Activated naive CD8-positive, alpha-beta T cell treated with anti-CD3 and anti-CD28 coated beads, Interleukin-2, amount 50 U/mL, for 24 hours (primary cell): ENCODE data around the gene SND1.

Source experiments
- ATAC-seq: fragments of 150-1000 bp; cut with Tn5 transposase; one replicate; pipeline ENCODE4 v1.10.0; 2021
- DNase-seq: peaks from one replicate; pipeline ENCODE4 v3.0.0; 2021
- H3K27ac Mint-ChIP-seq: one replicate; pipeline ENCODE4 v1.8.0; 2021; ENCODE audit warnings: mild to moderate bottlenecking, mixed read lengths
- H3K27me3 Mint-ChIP-seq: one replicate; pipeline ENCODE4 v1.8.0; 2021; ENCODE audit warnings: mixed read lengths
- H3K36me3 Mint-ChIP-seq: one replicate; pipeline ENCODE4 v1.8.0; 2021; ENCODE audit warnings: low read depth, mixed read lengths
- H3K4me1 Mint-ChIP-seq: one replicate; pipeline ENCODE4 v1.8.0; 2021; ENCODE audit warnings: mixed read lengths
- H3K4me3 Mint-ChIP-seq: one replicate; pipeline ENCODE4 v1.8.0; 2021; ENCODE audit warnings: mild to moderate bottlenecking, moderate library complexity, mixed read lengths
- H3K9me3 Mint-ChIP-seq: one replicate; pipeline ENCODE4 v1.8.0; 2021; ENCODE audit warnings: mixed read lengths

SND1 gene

GRCh38 chr7:127880454-127880853, 228.5 kb downstream of the SND1 start:
- Mint-ChIP-seq H3K36me3 (peaks cover 16% of the 10 kb centered on the region), H3K4me1 (peaks cover 18% of the 10 kb centered on the region), H3K9me3 (no peaks in the 10 kb centered on the region), H3K4me3 (no peak overlapping the region), H3K27me3 (no peaks in the 10 kb centered on the region), H3K27ac (no peak overlapping the region)
- ATAC-seq (no peak), DNase-seq (no peak)

DNA sequence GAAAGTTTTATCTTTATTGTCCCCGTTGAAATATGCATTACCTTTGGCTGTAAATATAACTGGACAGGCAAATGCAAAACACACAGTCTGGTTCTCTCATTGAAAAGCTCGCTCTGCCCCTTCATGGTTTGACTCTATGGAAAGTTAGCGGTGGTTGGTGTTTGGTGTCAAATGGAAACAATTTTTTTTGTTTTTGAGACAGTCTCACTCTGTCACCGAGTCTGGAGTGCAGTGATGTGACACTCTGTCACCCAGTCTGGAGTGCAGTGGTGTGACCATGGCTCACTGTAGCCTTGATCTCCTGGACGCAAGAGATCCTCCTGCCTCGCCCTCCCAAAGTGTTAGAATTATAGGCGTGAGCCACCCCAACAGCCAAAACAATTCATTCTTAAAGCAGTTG, 229.6 kb downstream of the SND1 start:
- Mint-ChIP-seq H3K27me3 (no peaks in the 10 kb centered on the region), H3K27ac (peak overlapping the region; percentile 40), H3K9me3 (no peaks in the 10 kb centered on the region)

GRCh38 chr7:127882313-127882920, 230.4 kb downstream of the SND1 start:
- Mint-ChIP-seq H3K4me1 (peaks cover 18% of the 10 kb centered on the region), H3K9me3 (no peaks in the 10 kb centered on the region), H3K36me3 (peaks cover 20% of the 10 kb centered on the region), H3K27me3 (no peaks in the 10 kb centered on the region), H3K4me3 (no peak overlapping the region), H3K27ac (no peak overlapping the region)
- ATAC-seq (no peak), DNase-seq (no peak)

More for the DNA sequence above, 229.6 kb downstream of the SND1 start:
- H3K4me3 Mint-ChIP-seq = no peak overlapping the region
- H3K36me3 Mint-ChIP-seq = peaks cover 17% of the 10 kb centered on the region
- ATAC-seq = peak; percentile 77
- no peak for DNase-seq
- peaks cover 18% of the 10 kb centered on the region for H3K4me1 Mint-ChIP-seq

DNA sequence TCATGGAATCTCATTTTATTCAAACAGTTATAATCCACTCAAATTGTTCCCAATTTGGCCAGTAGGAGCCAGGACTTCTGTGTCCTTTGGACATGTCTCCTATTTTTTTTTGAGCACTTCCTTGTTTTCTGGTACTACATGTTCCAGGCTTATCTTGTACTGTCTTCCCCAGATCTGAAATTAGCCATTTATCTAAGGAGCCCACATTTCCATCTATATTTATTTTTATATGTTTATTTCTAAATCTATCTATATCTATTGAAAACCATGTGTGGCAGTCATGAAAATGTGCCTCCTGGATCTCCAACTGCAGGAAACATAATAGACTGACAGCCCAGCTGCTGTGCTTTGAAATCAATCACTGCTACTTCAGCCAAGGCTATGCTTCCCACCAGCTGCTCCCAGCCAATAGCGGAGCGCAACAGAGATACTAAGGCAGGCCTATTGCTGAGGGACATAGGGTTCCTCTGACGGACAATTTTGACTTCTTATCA, 232.1 kb downstream of the SND1 start:
- Mint-ChIP-seq H3K27ac (no peak overlapping the region), H3K4me1 (peaks cover 18% of the 10 kb centered on the region), H3K9me3 (no peaks in the 10 kb centered on the region), H3K36me3 (peaks cover 33% of the 10 kb centered on the region), H3K27me3 (no peaks in the 10 kb centered on the region), H3K4me3 (no peak overlapping the region)
- DNase-seq (no peak), ATAC-seq (no peak)

GRCh38 chr7:127885222-127885772, 233.3 kb downstream of the SND1 start:
- Mint-ChIP-seq H3K4me3 (no peak overlapping the region), H3K27ac (no peak overlapping the region), H3K36me3 (peaks cover 43% of the 10 kb centered on the region), H3K9me3 (no peaks in the 10 kb centered on the region), H3K27me3 (no peaks in the 10 kb centered on the region), H3K4me1 (peaks cover 25% of the 10 kb centered on the region)
- DNase-seq (no peak), ATAC-seq (no peak)

DNA sequence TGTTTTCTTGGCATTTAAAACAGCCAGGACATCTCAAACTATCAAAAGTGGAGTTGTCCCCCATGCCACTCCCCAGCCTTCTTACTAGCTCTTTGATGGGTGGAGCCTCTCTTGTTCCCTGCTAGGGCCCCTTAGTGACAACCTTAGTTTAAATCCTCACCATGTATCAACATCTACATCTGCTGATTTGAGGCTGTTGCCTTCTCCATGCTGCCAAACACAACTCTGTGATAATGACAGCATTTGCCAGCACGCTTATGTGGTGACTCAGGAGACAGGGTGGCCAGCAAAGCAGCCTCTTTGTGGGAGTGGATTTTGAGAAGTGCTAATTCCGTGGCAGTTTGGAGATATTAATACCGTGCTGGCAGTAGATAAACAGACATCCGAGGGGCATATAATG, 233.8 kb downstream of the SND1 start:
- peaks cover 41% of the 10 kb centered on the region for H3K36me3 Mint-ChIP-seq

GRCh38 chr7:127886248-127886647, 234.3 kb downstream of the SND1 start:
- H3K4me1 Mint-ChIP-seq = peaks cover 25% of the 10 kb centered on the region
- H3K27me3 Mint-ChIP-seq = no peaks in the 10 kb centered on the region
- ATAC-seq = no peak
- peaks cover 45% of the 10 kb centered on the region for H3K36me3 Mint-ChIP-seq
- DNase-seq = no peak
- H3K9me3 Mint-ChIP-seq = no peaks in the 10 kb centered on the region
- no peak overlapping the region for H3K27ac Mint-ChIP-seq
- H3K4me3 Mint-ChIP-seq = no peak overlapping the region

More for the DNA sequence above, 233.8 kb downstream of the SND1 start:
- Mint-ChIP-seq H3K9me3 (no peaks in the 10 kb centered on the region), H3K27me3 (no peaks in the 10 kb centered on the region), H3K4me3 (no peak overlapping the region), H3K4me1 (peaks cover 25% of the 10 kb centered on the region), H3K27ac (no peak overlapping the region)
- ATAC-seq (no peak), DNase-seq (no peak)

DNA sequence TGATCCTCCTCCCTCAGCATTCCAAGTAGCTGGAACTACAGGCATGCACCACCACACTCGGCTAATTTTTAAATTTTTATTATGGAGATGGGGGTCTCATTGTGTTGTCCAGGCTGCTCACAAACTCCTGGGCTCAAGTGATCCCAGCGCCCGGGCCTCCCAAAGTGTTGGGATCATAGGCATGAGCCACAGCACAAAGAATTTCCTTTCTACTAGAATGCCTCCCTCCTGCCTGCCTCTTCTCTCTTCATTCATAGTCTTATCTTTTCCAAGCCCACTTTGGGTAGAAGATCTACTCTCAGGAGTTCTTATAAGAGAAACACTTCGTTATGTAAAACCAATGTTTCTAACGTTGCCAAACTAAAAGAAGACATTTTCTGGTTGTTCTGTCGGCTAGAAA, 235.1 kb downstream of the SND1 start:
- DNase-seq (no peak), ATAC-seq (no peak)
- Mint-ChIP-seq H3K27me3 (no peaks in the 10 kb centered on the region), H3K4me1 (peaks cover 19% of the 10 kb centered on the region), H3K36me3 (peaks cover 52% of the 10 kb centered on the region), H3K27ac (no peak overlapping the region), H3K9me3 (no peaks in the 10 kb centered on the region), H3K4me3 (no peak overlapping the region)

DNA sequence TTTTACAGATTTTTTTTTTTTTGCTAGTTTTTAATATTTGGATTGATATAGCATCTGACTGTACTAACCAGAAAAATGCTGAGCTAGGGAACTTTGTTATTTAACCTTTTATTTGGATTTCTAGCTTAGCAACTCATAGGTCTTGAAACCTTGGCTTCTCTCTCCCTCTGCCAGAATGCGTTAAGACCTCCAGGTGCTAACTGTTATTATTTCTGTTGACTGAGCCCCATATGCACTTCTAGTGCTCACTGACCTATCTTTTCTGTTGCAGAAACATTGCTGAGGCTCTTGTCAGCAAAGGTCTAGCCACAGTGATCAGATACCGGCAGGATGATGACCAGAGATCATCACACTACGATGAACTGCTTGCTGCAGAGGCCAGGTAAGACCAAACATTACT, 235.6 kb downstream of the SND1 start:
- Mint-ChIP-seq H3K9me3 (no peaks in the 10 kb centered on the region), H3K27ac (no peak overlapping the region), H3K27me3 (no peaks in the 10 kb centered on the region), H3K36me3 (peaks cover 56% of the 10 kb centered on the region), H3K4me1 (peaks cover 19% of the 10 kb centered on the region), H3K4me3 (no peak overlapping the region)
- DNase-seq = no peak
- ATAC-seq = no peak

- no peak overlapping the region for H3K4me3 Mint-ChIP-seq
- no peaks in the 10 kb centered on the region for H3K9me3 Mint-ChIP-seq
- peaks cover 19% of the 10 kb centered on the region for H3K4me1 Mint-ChIP-seq
- ATAC-seq = no peak
- no peak for DNase-seq
- no peak overlapping the region for H3K27ac Mint-ChIP-seq
- no peaks in the 10 kb centered on the region for H3K27me3 Mint-ChIP-seq
- peaks cover 61% of the 10 kb centered on the region for H3K36me3 Mint-ChIP-seq
Measured at GRCh38 chr7:127888411-127888810, 236.4 kb downstream of the SND1 start.

DNA sequence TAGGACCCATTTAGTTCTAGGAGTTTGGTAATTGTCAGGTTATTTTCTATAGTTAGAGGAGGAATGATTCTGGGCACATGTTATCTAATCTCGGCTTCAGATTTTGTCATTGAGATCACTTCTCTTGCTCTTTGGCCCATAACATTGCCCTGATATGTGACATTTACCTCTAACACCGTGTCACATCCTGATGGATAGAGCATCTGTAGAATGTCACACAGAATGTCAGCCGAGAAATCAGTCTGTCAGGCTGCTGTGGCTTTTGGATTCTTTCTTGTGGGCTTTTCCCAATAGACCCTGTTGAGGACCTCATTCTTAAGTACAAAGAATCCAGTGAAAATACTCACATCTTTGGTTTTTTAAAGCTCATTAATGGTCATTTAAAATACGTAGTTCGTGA, 236.8 kb downstream of the SND1 start:
- Mint-ChIP-seq H3K4me1 (peaks cover 17% of the 10 kb centered on the region), H3K36me3 (peaks cover 63% of the 10 kb centered on the region), H3K27me3 (no peaks in the 10 kb centered on the region), H3K9me3 (no peaks in the 10 kb centered on the region), H3K4me3 (no peak overlapping the region), H3K27ac (no peak overlapping the region)
- ATAC-seq (no peak), DNase-seq (no peak)

- Mint-ChIP-seq H3K27ac (peak overlapping the region; percentile 8), H3K4me1 (peaks cover 17% of the 10 kb centered on the region), H3K27me3 (no peaks in the 10 kb centered on the region), H3K36me3 (peaks cover 60% of the 10 kb centered on the region), H3K9me3 (no peaks in the 10 kb centered on the region), H3K4me3 (no peak overlapping the region)
- ATAC-seq = no peak
- DNase-seq = no peak
Measured at GRCh38 chr7:127889677-127890076, 237.7 kb downstream of the SND1 start.

- peak overlapping the region; percentile 69 for H3K27ac Mint-ChIP-seq
- no peak overlapping the region for H3K4me3 Mint-ChIP-seq
- peaks cover 17% of the 10 kb centered on the region for H3K4me1 Mint-ChIP-seq
- H3K27me3 Mint-ChIP-seq = no peaks in the 10 kb centered on the region
- peak; percentile 43 for ATAC-seq
- no peak for DNase-seq
- peaks cover 60% of the 10 kb centered on the region for H3K36me3 Mint-ChIP-seq
- H3K9me3 Mint-ChIP-seq = no peaks in the 10 kb centered on the region
Measured at GRCh38 chr7:127890726-127891125, 238.7 kb downstream of the SND1 start.

- no peak for ATAC-seq
- Mint-ChIP-seq H3K27ac (peak overlapping the region; percentile 69), H3K27me3 (no peaks in the 10 kb centered on the region), H3K4me3 (no peak overlapping the region), H3K9me3 (no peaks in the 10 kb centered on the region), H3K4me1 (peaks cover 17% of the 10 kb centered on the region), H3K36me3 (peaks cover 58% of the 10 kb centered on the region)
- no peak for DNase-seq
Measured at GRCh38 chr7:127891144-127891543, 239.2 kb downstream of the SND1 start.

GRCh38 chr7:127891854-127892438, 240.0 kb downstream of the SND1 start:
- peaks cover 54% of the 10 kb centered on the region for H3K36me3 Mint-ChIP-seq
- peak overlapping the region; percentile 16 for H3K27ac Mint-ChIP-seq
- peaks cover 17% of the 10 kb centered on the region for H3K4me1 Mint-ChIP-seq
- no peaks in the 10 kb centered on the region for H3K27me3 Mint-ChIP-seq
- ATAC-seq = no peak
- no peak for DNase-seq
- no peak overlapping the region for H3K4me3 Mint-ChIP-seq
- H3K9me3 Mint-ChIP-seq = no peaks in the 10 kb centered on the region
